Keratinocyte (primary cell): ENCODE results near the gene GRM7. TPM values are rescaled to one million over a fixed set of nuclear protein-coding genes. Genes with fewer than 3 reads are reported as not detected.

Source experiments
- DNase-seq: peaks from one replicate; pipeline ENCODE4 v3.0.0-alpha.2; 2011; ENCODE audit warnings: low read depth, missing footprints, low spot score
- FAIRE-seq: peaks from 2 replicates; lab custom pipeline; 2011; peaks lifted over from hg19 to GRCh38; lab: Jason Lieb, UNC
- H2AFZ ChIP-seq: 2 replicates; pipeline ENCODE4 v1.6.0; 2012; ENCODE audit warnings: low read length, control low read depth, inconsistent platforms; ENCODE audit not compliant: control insufficient read depth
- H3K27ac ChIP-seq: 2 replicates; pipeline ENCODE4 v1.5.1; 2011; ENCODE audit warnings: low read length; ENCODE audit not compliant: control insufficient read depth, insufficient read depth
- H3K27me3 ChIP-seq: 3 replicates; pipeline ENCODE4 v1.6.0; 2011; ENCODE audit warnings: low read length; ENCODE audit not compliant: control insufficient read depth, insufficient read depth; ENCODE audit errors: extremely low read depth
- H3K36me3 ChIP-seq, 2 experiments: 2 replicates in 1 of 2; 3 replicates in 1 of 2; pipeline ENCODE4 v1.5.1; 2011; ENCODE audit warnings: low read length in 2 of 2, mild to moderate bottlenecking in 1 of 2; ENCODE audit not compliant: control insufficient read depth in 2 of 2, insufficient read depth in 2 of 2; ENCODE audit errors: extremely low read depth in 1 of 2
- H3K4me1 ChIP-seq: 3 replicates; pipeline ENCODE4 v1.5.1; 2011; ENCODE audit warnings: low read length; ENCODE audit not compliant: control insufficient read depth, insufficient read depth; ENCODE audit errors: extremely low read depth
- H3K4me2 ChIP-seq: 3 replicates; pipeline ENCODE4 v1.6.0; 2011; ENCODE audit warnings: low read depth, low read length; ENCODE audit not compliant: control insufficient read depth, insufficient read depth; ENCODE audit errors: extremely low read depth
- H3K4me3 ChIP-seq, 3 experiments: fragments of 200-600 bp in 1 of 3; sonication (generic) in 1 of 3; 2 replicates in 2 of 3; 3 replicates in 1 of 3; pipeline ENCODE4 v1.5.1; 2011 to 2016; ENCODE audit warnings: low read length in 3 of 3, mild to moderate bottlenecking in 3 of 3, control low read depth in 2 of 3, inconsistent platforms in 1 of 3, low read depth in 1 of 3, mixed read lengths in 1 of 3, mixed run types in 1 of 3, moderate library complexity in 1 of 3; ENCODE audit not compliant: control insufficient read depth in 2 of 3, insufficient read depth in 2 of 3; ENCODE audit errors: extremely low read depth in 1 of 3
- H3K79me2 ChIP-seq: 2 replicates; pipeline ENCODE4 v1.6.0; 2012; ENCODE audit warnings: low read length; ENCODE audit not compliant: control insufficient read depth, insufficient read depth
- H3K9ac ChIP-seq: 3 replicates; pipeline ENCODE4 v1.6.0; 2011; ENCODE audit warnings: low read length; ENCODE audit not compliant: control insufficient read depth, insufficient read depth; ENCODE audit errors: extremely low read depth
- H3K9me1 ChIP-seq: 3 replicates; pipeline ENCODE4 v1.6.0; 2011; ENCODE audit warnings: low read length; ENCODE audit not compliant: control insufficient read depth, insufficient read depth; ENCODE audit errors: extremely low read depth
- H3K9me3 ChIP-seq: 2 replicates; pipeline ENCODE4 v1.5.1; 2012; ENCODE audit warnings: low read depth, low read length; ENCODE audit not compliant: control insufficient read depth
- H4K20me1 ChIP-seq: 3 replicates; pipeline ENCODE4 v1.6.0; 2011; ENCODE audit warnings: low read length; ENCODE audit not compliant: control insufficient read depth, insufficient read depth; ENCODE audit errors: extremely low read depth
- CTCF ChIP-seq, 3 experiments: IDR thresholded peaks in 1 of 3; conservative IDR thresholded peaks in 1 of 3; optimal IDR thresholded peaks in 1 of 3; 2 replicates in 2 of 3; 3 replicates in 1 of 3; pipeline versions ENCODE3 to v1.5.1; 2011; ENCODE audit warnings: low read length in 3 of 3, mild to moderate bottlenecking in 3 of 3, moderate library complexity in 2 of 3, control low read depth in 1 of 3, inconsistent platforms in 1 of 3; ENCODE audit not compliant: insufficient read depth in 2 of 3; ENCODE audit errors: extremely low read depth in 1 of 3
- EZH2 ChIP-seq: IDR thresholded peaks from one replicate; pipeline ENCODE4 v1.6.1; 2012; ENCODE audit warnings: inconsistent platforms, mild to moderate bottlenecking, low read length, moderate library complexity
- dilution Hi-C: fragments of 300-500 bp; cut with MboI; formaldehyde crosslinking; loops from one replicate; pipeline ENCODE4 v1.7.0; 2020; ENCODE audit warnings: low sequenced_read_pairs; ENCODE audit not compliant: extremely low pct_ligation_motif_present
- polyA plus RNA-seq, 5 experiments: library from polyadenylated mRNA; depleted of rRNA in 3 of 5; stranded (reverse) in 3 of 5; stranded (forward) in 1 of 5; unstranded in 1 of 5; fragments of >200 nt; gene quantifications; 1 replicate in 1 of 5; 2 replicates in 3 of 5; 3 replicates in 1 of 5; pipeline versions ENCODE4 v1.2.1 to v1.2.3, GENCODE V29; 2011 to 2012; ENCODE audit warnings: missing spikeins in 2 of 5, low read depth in 1 of 5, low replicate concordance in 1 of 5

The GRM7 gene
- polyA plus RNA-seq, 1 donor (not counting 4 experiments of a cell fraction or from before 2014, with no cell fraction given), result not detected

- DNase-seq, result no peak
These were observed 675.6 kb downstream of the GRM7 start for GRCh38 chr3:7536510-7536909.

GRCh38 chr3:7536921-7537320, 676.0 kb downstream of the GRM7 start:
- TF ChIP-seq CTCF (optimal IDR thresholded peaks at IDR 0.05 in 1 of 3, IDR thresholded peaks at IDR 0.05 in 1 of 3, conservative IDR thresholded peaks at IDR 0.05 in 1 of 3; ENCODE audit: extremely low read depth in 1 of 3, insufficient read depth in 2 of 3, low read length in 3 of 3) (no peak), EZH2 (no peak)
- dilution Hi-C loops, result no loop called here
- Histone ChIP-seq H3K27ac (no peak overlapping the region), H3K9me3 (no peaks in the 10 kb centered on the region), H3K9ac (no peak overlapping the region), H4K20me1 (no peaks in the 10 kb centered on the region), H2AFZ (no peak overlapping the region), H3K36me3 (no peaks in the 10 kb centered on the region), H3K27me3 (no peaks in the 10 kb centered on the region), H3K4me1 (no peaks in the 10 kb centered on the region), H3K4me3 (no peak overlapping the region), H3K79me2 (no peaks in the 10 kb centered on the region), H3K4me2 (no peak overlapping the region), H3K9me1 (no peaks in the 10 kb centered on the region)
- FAIRE-seq (no peak), DNase-seq (no peak)

More at GRCh38 chr3:7536510-7536909, 675.6 kb downstream of the GRM7 start:
- no peaks in the 10 kb centered on the region for H4K20me1 ChIP-seq
- no peak overlapping the region for H3K9ac ChIP-seq
- no peak overlapping the region for H3K4me3 ChIP-seq
- no peaks in the 10 kb centered on the region for H3K9me1 ChIP-seq
- no peak for TF ChIP-seq CTCF (optimal IDR thresholded peaks at IDR 0.05 in 1 of 3, IDR thresholded peaks at IDR 0.05 in 1 of 3, conservative IDR thresholded peaks at IDR 0.05 in 1 of 3; ENCODE audit: extremely low read depth in 1 of 3, insufficient read depth in 2 of 3, low read length in 3 of 3)
- no peak for TF ChIP-seq EZH2
- no peaks in the 10 kb centered on the region for H3K27me3 ChIP-seq
- H3K9me3 ChIP-seq, result no peaks in the 10 kb centered on the region
- no peaks in the 10 kb centered on the region for H3K4me1 ChIP-seq
- dilution Hi-C loops, result no loop called here
- no peak overlapping the region for H2AFZ ChIP-seq
- H3K27ac ChIP-seq, result no peak overlapping the region
- H3K4me2 ChIP-seq, result no peak overlapping the region
- FAIRE-seq, result no peak
- H3K36me3 ChIP-seq, result no peaks in the 10 kb centered on the region
- H3K79me2 ChIP-seq, result no peaks in the 10 kb centered on the region
